ENCODE data around the gene SENP2.
"Not testable (repeated sequence)": the region's sequence is repeated elsewhere in the genome, so short reads cannot be mapped to it uniquely, and the experiment has no call there.

Gene SENP2

GRCh38 chr3:185651971-185652370, 65.9 kb downstream of the SENP2 start:
- H3K4me1 Mint-ChIP-seq, result peaks cover 8% of the 10 kb centered on the region
- no peaks in the 10 kb centered on the region for H3K36me3 Mint-ChIP-seq
- H3K27me3 Mint-ChIP-seq, result peaks cover 17% of the 10 kb centered on the region
- no peak overlapping the region for H3K4me3 Mint-ChIP-seq
- no peak overlapping the region for H3K27ac Mint-ChIP-seq
- no peaks in the 10 kb centered on the region for H3K9me3 Mint-ChIP-seq
- no peak for ATAC-seq

- Mint-ChIP-seq H3K27ac (no peak overlapping the region), H3K9me3 (no peaks in the 10 kb centered on the region), H3K36me3 (no peaks in the 10 kb centered on the region), H3K4me3 (no peak overlapping the region), H3K4me1 (no peaks in the 10 kb centered on the region), H3K27me3 (peaks cover 24% of the 10 kb centered on the region)
- no peak for ATAC-seq
Measured at GRCh38 chr3:185653949-185654757, 68.1 kb downstream of the SENP2 start.

- no peak overlapping the region for H3K4me3 Mint-ChIP-seq
- no peak overlapping the region for H3K27ac Mint-ChIP-seq
- ATAC-seq, result no peak
Measured at GRCh38 chr3:185654758-185655145, 68.7 kb downstream of the SENP2 start.

GRCh38 chr3:185655426-185656320, 69.6 kb downstream of the SENP2 start:
- H3K9me3 Mint-ChIP-seq, result no peaks in the 10 kb centered on the region
- H3K27ac Mint-ChIP-seq, result no peak overlapping the region
- H3K4me1 Mint-ChIP-seq, result no peaks in the 10 kb centered on the region
- H3K27me3 Mint-ChIP-seq, result peaks cover 28% of the 10 kb centered on the region
- H3K36me3 Mint-ChIP-seq, result no peaks in the 10 kb centered on the region
- ATAC-seq, result no peak
- no peak overlapping the region for H3K4me3 Mint-ChIP-seq

More at GRCh38 chr3:185654758-185655145, 68.7 kb downstream of the SENP2 start:
- Mint-ChIP-seq H3K36me3 (no peaks in the 10 kb centered on the region), H3K4me1 (no peaks in the 10 kb centered on the region), H3K9me3 (no peaks in the 10 kb centered on the region), H3K27me3 (peaks cover 28% of the 10 kb centered on the region)

GRCh38 chr3:185656321-185656840, 70.3 kb downstream of the SENP2 start:
- H3K27me3 Mint-ChIP-seq, result peaks cover 30% of the 10 kb centered on the region
- no peaks in the 10 kb centered on the region for H3K4me1 Mint-ChIP-seq
- no peaks in the 10 kb centered on the region for H3K36me3 Mint-ChIP-seq
- no peak for ATAC-seq
- no peak overlapping the region for H3K27ac Mint-ChIP-seq
- H3K9me3 Mint-ChIP-seq, result no peaks in the 10 kb centered on the region
- H3K4me3 Mint-ChIP-seq, result no peak overlapping the region

- no peaks in the 10 kb centered on the region for H3K9me3 Mint-ChIP-seq
- no peak overlapping the region for H3K4me3 Mint-ChIP-seq
- H3K4me1 Mint-ChIP-seq, result no peaks in the 10 kb centered on the region
- no peak overlapping the region for H3K27ac Mint-ChIP-seq
- H3K27me3 Mint-ChIP-seq, result peaks cover 37% of the 10 kb centered on the region
- ATAC-seq, result no peak
- H3K36me3 Mint-ChIP-seq, result no peaks in the 10 kb centered on the region
Measured at GRCh38 chr3:185657211-185657610, 71.1 kb downstream of the SENP2 start.

GRCh38 chr3:185657691-185658503, 71.8 kb downstream of the SENP2 start:
- Mint-ChIP-seq H3K36me3 (no peaks in the 10 kb centered on the region), H3K4me1 (no peaks in the 10 kb centered on the region), H3K4me3 (no peak overlapping the region), H3K27me3 (peaks cover 33% of the 10 kb centered on the region), H3K9me3 (no peaks in the 10 kb centered on the region), H3K27ac (no peak overlapping the region)
- ATAC-seq, result no peak

- Mint-ChIP-seq H3K4me3 (no peak overlapping the region), H3K36me3 (no peaks in the 10 kb centered on the region), H3K4me1 (no peaks in the 10 kb centered on the region), H3K9me3 (no peaks in the 10 kb centered on the region), H3K27ac (no peak overlapping the region), H3K27me3 (peaks cover 37% of the 10 kb centered on the region)
- no peak for ATAC-seq
Measured at GRCh38 chr3:185658504-185658912, 72.4 kb downstream of the SENP2 start.

- no peak overlapping the region for H3K4me3 Mint-ChIP-seq
- H3K4me1 Mint-ChIP-seq, result no peaks in the 10 kb centered on the region
- peaks cover 42% of the 10 kb centered on the region for H3K27me3 Mint-ChIP-seq
- H3K9me3 Mint-ChIP-seq, result no peaks in the 10 kb centered on the region
- no peak overlapping the region for H3K27ac Mint-ChIP-seq
- no peak for ATAC-seq
- no peaks in the 10 kb centered on the region for H3K36me3 Mint-ChIP-seq
Measured at GRCh38 chr3:185658943-185659342, 72.8 kb downstream of the SENP2 start.

GRCh38 chr3:185659942-185660921, 74.1 kb downstream of the SENP2 start:
- ATAC-seq, result peak; percentile 66
- H3K9me3 Mint-ChIP-seq, result no peaks in the 10 kb centered on the region
- no peaks in the 10 kb centered on the region for H3K36me3 Mint-ChIP-seq
- H3K4me3 Mint-ChIP-seq, result no peak overlapping the region
- H3K27ac Mint-ChIP-seq, result no peak overlapping the region
- no peaks in the 10 kb centered on the region for H3K4me1 Mint-ChIP-seq
- H3K27me3 Mint-ChIP-seq, result peaks cover 55% of the 10 kb centered on the region

- not testable (repeated sequence) for H3K36me3 Mint-ChIP-seq, ATAC-seq
- H3K27me3 Mint-ChIP-seq, result peaks cover 60% of the 10 kb centered on the region
Measured at GRCh38 chr3:185661296-185661695, 75.2 kb downstream of the SENP2 start.

GRCh38 chr3:185661772-185662171, 75.7 kb downstream of the SENP2 start:
- Mint-ChIP-seq H3K4me1 (no peaks in the 10 kb centered on the region), H3K9me3 (no peaks in the 10 kb centered on the region), H3K27ac (no peak overlapping the region), H3K27me3 (peaks cover 60% of the 10 kb centered on the region), H3K4me3 (no peak overlapping the region), H3K36me3 (no peaks in the 10 kb centered on the region)
- no peak for ATAC-seq

More at GRCh38 chr3:185661296-185661695, 75.2 kb downstream of the SENP2 start:
- H3K27ac Mint-ChIP-seq, H3K4me1 Mint-ChIP-seq, H3K4me3 Mint-ChIP-seq, H3K9me3 Mint-ChIP-seq: not testable (repeated sequence)

GRCh38 chr3:185663929-185664328, 77.8 kb downstream of the SENP2 start:
- Mint-ChIP-seq H3K4me1 (no peaks in the 10 kb centered on the region), H3K9me3 (no peaks in the 10 kb centered on the region), H3K4me3 (no peak overlapping the region), H3K27ac (no peak overlapping the region), H3K36me3 (no peaks in the 10 kb centered on the region), H3K27me3 (peaks cover 49% of the 10 kb centered on the region)
- peak; percentile 45 for ATAC-seq

- Mint-ChIP-seq H3K27me3 (peaks cover 32% of the 10 kb centered on the region), H3K27ac (no peak overlapping the region), H3K4me3 (no peak overlapping the region), H3K9me3 (no peaks in the 10 kb centered on the region), H3K4me1 (no peaks in the 10 kb centered on the region), H3K36me3 (no peaks in the 10 kb centered on the region)
- no peak for ATAC-seq
Measured at GRCh38 chr3:185667574-185667973, 81.5 kb downstream of the SENP2 start.
